COLO668 (cell line): ENCODE results near the gene IMPDH1.
A peak's percentile ranks its signal among the peaks of the same experiment; 100 is the strongest.

Source experiments
- DNase-seq: peaks from one replicate; lab custom pipeline; 2025; ENCODE audit not compliant: unreplicated experiment; lab: John Stamatoyannopoulos, UW

Gene IMPDH1

DNA sequence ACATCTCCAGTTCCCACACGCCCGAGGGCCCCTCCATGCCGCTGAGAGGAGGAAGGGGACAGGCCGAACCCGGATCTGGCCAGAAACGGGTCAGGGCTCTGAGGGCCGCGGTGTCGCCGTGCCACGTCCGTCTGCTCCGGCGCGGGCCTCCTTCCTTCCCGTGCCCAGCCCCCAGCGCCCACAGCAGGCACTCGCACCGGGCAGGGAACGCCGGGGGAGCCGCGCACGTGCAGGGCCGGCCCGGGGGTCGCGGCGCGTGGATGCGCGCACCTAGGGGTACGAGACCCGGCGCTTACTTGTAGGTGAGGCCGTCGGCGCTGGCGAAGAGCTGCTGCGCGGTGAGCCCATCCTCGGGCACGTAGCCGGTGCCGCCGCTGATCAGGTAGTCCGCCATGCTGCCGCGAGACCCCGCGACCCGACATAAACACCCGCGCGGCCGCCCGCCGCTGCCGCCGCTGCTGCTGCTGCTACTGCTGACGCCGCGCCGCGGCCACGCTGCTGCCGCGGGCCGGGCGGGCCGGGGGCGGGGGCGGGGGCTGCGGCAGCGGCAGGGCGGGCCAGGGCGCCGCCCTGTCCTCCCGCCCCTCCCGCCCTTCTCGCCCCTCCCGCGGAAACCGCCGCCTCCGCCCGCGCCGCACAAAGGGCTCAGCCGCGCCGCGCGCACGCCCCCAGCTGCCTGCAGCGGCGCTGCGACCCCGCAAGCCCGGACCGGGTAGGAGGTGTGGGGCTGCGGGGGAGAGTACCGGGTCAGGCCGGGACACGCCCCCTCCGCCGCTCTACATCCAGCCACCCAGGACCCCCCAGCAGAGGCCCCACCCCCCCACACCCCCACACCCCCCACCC is 4.1 kb downstream of the IMPDH1 start:
- DNase-seq: peak; percentile 57

DNA sequence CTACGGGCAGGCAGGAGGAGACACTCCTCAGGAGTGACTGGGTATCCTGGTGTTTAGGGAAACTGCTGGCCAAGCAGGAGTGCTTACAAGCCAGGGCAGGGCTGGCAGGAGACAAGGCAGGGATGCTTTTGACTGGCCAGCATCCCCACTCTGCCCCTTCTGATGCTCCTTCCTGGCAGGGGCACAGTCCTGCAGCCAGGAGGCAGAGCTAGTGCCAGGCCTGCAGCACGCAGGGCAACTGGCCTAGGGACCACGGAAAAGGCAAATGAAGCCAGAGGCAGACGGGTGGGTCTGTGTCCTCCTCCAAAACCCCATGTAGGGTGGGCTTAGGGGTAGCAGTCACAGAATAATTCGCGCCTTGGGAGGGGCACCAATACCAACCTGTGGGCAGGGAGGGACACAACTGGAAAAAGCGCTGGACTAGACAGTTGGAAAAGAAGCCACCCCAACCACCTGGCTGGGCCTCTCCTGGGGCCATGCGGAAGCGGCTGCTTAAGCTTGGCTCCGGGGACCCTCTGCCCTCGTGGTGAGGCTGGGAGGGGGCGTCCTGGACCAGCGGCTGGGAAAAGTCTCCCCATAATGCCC is 4.8 kb downstream of the IMPDH1 start:
- peak; percentile 30 for DNase-seq

DNA sequence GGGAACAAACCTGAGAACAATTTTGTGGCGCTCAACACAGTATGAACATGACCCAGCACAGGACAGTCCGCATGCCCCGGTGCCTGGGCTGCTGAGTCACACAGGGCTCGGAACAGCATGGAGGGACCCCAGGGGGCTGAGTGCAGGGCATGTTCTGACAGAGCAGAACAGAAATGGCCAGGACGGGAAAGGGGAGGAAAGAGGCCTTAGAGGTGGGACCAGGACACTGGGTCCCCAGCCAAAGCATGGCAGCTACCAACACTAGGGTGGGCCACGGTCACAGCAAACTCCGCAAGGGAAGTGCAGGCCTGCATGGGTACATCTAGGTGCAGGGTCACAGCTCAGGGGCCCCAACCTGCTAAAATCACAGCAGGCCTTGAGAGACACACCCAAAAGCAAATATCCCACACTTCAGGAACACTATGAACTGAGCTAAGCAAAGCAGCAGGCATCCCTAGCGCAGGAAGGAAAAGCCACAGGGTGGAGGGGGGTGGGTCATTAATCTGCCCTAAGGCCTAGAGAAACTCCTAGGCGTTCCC is 5.6 kb downstream of the IMPDH1 start:
- no peak for DNase-seq

DNA sequence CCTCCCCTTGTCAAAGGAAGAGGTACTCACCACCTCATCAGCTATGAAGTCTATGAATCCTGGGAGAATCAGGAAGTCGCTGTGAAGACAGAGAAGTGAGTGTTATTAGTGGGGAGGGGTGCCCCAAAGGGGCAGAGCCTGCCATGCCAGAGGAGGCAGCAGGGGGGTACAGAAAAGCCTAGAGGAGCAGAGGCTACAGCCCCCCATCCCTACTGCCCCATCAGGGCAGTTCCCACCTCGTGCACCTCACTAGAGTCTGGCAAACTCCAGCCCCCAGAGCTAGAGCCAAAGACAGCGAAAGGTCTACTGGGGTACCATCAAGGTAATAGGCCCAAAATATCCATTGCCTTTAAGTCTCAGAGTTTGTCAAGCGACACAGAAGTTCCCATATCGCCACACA is 6.1 kb downstream of the IMPDH1 start:
- no peak for DNase-seq

DNA sequence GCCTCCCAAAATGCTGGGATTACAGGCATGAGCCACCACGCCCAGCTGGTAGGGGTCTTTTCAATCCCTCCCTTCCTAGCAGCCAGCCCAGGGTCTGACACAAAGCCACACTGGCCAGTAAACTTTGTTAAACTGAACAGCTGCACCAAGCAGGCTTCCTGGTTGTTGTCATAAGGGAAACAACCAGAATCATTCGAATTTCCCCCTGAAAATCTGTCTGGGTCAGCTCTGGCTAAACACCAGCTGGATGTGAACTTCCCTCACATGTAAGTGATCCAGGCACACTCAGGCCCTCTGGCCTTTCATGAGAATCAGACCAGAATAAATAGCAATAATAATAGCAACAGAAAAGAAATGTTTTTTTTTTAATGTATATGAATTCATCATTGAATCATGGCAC is 7.4 kb downstream of the IMPDH1 start:
- no peak for DNase-seq

DNA sequence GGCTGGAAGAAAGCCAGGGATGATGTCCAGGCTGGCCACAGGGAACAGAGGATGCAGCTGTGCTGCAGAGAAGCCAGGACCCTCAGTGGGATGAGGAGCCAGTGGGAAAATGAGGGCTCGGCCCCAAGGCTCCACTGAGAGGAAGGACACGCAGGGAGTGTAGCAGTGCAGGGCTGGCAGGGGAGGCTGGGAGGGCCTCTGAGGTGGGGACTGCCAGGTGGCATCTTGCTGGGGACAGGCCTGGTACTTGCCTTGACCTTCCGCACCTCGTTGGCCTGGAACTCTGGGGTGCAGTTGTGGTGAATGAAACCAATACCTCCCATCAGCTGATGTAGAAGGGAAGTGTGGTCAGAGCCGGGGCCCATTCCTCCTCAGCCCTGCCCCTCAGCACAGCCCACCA is 9.2 kb downstream of the IMPDH1 start:
- DNase-seq: no peak

DNA sequence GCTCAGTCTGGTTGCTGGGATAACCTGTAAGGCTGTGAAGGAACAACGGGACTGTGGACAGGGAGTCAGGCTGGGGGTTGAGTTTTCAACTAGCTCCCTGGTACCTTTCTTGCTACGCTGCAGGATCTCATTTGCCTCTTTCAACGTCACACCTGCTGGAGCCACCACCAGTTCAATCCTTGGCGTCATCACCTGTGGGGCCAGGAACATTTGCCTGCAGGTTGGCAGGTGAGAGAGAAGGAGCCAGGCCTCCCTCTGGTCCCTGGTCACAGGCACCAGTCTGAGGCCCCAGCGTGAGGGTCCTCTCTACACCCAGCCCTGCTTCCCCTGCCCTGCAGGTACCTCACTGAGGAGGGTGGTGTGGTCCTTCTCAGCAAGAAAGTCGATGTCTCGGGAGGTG is 9.8 kb downstream of the IMPDH1 start:
- no peak for DNase-seq

DNA sequence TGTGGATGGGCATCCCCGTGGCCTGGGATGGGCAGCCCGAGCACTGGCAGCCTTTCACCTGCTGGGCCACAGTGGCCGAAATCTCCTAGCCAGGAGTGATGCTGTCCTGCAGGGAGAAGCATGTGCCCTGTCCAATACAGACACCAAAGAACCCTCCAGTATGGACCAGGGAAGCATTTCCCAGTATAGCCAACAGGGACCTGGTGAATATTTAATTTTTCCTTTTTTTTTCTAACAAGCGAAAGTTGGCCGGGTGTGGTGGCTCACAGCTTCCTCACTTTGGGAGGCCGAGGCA is 11.0 kb downstream of the IMPDH1 start:
- no peak for DNase-seq

DNA sequence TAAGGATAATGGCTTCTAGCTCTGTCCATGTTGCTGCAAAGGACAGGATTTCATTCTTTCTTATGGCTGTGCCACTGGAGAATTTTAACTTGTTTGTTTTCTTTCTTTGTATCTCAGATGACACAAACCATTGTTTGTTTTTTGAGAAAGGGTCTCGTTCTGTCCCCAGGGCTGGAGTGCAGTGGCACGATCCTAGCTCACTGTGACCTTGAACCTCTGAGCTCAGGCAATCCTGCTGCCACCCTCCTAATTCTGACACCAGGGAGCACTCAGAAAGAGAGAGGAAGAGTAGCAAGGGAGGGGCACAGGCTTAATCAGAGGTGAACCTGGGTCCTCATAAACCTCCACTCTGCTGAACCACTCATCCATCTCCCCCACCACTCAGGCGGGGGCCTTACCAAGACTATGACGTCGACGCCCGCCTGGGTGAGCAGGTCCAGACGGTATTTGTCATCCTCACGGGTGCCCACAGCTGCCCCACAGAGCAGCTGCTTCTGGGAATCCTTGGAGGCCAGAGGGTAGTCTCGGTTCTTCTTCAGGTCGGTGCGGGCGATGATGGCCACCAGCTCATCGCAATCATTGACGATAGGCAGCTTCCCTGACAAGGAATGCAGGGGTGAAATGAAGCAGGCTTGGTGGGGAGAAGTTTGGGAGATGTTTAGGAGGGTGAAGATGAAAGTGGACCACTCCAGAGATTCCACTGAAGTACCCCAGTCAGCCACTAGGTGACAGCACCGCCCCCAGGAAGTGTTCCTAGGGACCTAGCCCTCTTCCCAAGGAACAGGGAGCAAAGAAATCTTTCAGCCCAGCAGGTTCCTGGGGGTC is 11.6 kb downstream of the IMPDH1 start:
- peak; percentile 42 for DNase-seq

DNA sequence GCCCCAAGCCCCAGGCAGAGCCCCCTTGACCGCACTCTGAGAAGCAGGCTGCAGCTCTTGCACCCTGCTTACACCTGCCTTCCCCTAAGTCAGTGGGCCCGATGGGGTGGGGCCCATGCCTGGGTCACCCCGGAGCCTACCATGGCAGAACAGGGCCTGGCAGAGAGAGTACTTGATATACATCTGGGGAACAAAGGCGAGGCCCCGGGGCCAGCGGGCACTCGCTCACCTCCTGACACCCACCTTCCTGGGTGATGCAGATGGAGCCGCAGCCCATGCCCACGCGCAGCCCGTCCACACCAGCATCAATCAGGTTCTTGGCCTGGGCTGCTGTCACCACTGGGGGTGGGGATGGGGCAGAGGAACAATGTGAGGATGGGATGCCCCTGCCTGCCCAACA is 13.4 kb downstream of the IMPDH1 start:
- no peak for DNase-seq

DNA sequence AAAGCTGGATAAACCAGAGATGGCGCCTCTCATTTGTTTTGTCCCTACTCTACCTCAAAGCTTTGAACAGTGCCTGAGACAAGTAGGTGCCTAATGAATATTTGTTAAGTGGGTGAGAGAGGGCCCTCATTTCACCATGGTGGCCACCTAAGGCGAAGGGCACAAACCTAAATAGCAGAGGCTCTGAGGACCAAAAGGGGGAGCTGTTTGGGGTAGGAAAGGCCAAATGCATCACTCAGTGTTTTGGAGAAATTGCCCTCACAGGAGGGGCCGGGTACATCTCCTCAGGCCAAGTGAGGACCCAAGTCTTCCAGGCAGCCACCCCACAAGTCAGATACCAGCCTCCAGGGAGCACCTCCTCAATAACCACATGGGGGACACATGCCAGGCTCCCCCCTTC is 14.0 kb downstream of the IMPDH1 start:
- no peak for DNase-seq

DNA sequence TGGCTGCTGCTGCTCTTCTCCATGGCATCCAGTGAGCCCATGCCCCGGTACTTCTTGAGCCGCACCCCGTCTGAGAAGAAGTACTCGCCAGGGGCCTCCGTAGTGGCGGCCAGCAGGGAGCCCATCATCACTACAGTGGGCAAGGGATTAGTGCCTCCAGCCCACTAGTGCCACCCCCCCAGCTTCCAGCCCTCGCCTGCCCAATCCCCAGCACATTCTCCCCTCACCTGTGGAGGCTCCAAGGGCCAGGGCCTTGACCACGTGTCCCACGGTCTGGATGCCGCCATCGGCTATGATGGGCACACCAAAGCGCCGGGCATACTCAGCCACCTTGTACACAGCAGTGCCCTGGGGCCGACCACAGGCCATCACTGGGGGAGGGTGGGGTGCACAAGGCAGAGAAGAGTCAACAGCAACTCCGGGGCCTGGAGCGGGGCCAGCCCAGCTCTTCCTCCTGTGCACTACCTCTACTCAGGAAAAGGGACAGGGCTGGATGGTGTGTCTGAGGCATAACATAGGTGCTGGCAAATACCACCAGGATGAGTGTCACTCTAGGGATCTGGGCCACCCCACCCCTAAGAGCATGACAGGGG is 14.8 kb downstream of the IMPDH1 start:
- DNase-seq: no peak

DNA sequence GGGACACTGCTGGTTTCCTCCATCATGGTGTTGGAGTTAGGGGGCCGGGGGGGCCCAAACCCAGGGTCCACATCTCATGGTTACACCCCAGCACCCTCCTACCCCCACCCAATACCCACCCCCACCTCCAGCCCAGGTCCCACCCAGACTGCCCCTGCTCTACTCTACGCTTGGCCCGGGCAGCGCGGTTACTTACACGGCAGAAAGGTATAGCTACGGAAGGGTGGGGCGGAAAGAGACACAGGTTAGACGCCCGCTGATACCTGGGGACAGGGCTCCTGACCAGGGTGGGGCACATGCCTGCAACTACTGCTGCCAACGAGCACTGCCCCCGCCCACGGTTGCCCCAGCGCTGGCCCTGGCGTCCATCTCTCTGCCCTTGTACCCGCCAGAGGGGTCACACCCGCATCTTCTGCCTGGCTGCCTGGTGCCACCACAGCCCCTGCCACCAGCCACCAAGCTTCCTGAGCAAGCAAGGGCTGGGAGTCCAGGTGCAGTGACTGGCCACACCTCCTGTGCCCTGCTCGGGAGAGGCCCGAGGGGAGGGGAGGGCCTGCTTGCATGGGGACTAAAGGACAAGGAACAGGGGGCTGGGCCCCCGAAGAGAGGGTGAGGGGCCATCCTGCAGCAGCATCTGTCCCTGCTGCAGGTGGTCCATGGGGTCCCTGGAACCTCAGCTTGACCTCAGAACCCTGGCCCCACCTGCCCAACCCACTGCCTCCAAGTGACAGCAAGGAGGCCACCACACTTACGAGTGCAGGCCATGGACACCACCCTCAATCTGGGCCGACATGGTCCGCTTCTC is 16.1 kb downstream of the IMPDH1 start:
- DNase-seq: no peak

DNA sequence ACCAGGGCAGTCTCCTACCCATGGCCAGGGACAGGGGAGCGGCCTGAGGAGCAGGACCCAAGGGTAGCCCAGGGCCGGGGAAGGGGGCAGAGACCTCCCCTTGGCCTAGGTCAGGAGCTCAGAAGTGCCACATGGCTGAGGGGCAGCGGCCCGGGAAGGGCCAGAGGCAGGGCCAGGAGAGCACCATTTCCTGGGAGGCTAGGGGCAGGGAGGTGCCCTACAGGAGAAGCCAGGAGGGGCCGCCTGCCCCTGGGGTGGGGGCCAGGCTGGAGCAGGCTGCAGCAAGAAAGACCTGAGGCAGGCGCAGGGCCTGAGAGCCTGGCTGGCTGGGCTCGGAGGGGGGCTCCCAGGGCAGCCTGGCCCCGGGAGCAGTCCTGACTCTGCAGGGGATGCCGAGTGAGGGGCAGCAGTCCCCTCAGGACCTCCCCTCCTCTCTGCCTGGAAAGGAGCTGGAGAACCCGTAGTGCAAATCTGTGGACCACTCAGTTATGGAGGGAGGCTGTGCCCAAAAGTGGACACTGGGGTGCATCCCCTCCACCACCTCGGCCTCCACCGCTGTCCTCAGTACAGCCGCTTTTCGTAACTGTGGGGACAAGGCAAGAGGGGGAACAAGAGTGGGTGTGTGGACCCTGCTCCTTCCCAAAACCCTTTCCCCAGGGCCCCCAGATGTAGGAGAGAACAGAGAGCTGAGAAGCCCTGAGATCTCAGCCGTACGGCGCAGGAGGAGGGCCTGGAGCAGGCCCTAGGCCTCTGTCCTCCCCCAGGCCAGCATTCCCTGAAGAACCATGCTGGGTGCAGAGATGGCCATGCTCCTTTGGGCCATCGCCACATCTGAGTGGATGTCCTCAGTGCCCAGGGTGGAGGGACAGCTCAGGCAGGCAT is 17.1 kb downstream of the IMPDH1 start:
- no peak for DNase-seq

DNA sequence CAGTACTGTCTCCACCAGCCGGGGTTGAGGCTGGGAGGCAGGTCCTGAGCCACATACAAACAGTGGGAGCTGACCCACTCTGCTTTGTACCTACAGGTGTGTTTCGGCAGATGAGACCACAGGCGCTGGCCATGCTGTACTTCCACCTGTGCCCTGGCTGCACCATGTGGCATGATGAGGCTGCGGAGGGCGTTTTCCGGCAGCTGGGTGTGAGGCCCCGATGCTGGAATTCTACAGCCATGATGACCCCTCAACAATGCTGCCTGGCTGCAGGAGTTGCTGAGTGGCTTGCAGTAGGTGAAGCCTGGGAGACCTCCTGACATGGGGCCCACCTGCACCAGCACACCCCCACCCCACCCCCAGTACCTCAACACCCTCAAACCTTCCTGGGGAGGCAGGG is 18.0 kb downstream of the IMPDH1 start:
- no peak for DNase-seq

DNA sequence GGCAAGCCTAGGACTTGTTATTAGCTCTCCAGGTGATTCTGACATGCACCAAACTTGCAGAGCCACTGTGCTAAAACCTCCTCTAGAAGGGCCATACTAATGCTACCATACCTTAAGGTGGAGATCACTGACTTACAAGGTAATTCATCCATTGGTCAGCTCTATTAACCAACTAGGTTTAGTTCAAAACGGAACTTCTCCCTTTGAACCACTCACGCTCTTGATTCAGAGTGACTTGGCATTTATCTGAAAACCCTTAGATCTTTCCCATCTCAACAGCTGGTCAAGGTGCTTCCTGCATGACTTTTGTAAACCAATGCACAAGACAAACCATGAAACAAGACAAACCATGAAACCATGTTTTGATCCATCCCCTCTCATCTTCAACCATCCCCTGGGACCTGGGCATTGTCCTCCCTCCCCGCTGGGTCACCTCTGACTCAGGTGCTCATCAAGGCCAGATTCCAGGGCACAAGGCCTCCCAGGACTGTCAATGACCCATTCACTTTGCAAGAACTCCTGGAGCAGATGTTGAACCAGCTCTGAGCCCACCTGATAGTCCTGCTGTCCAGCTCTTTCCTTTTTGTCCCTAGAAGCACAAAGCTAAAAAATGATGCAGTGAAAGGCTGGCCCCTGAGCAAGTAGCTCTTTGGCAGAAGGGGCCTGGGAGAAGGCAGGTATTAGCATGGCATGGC is 18.8 kb downstream of the IMPDH1 start:
- no peak for DNase-seq

DNA sequence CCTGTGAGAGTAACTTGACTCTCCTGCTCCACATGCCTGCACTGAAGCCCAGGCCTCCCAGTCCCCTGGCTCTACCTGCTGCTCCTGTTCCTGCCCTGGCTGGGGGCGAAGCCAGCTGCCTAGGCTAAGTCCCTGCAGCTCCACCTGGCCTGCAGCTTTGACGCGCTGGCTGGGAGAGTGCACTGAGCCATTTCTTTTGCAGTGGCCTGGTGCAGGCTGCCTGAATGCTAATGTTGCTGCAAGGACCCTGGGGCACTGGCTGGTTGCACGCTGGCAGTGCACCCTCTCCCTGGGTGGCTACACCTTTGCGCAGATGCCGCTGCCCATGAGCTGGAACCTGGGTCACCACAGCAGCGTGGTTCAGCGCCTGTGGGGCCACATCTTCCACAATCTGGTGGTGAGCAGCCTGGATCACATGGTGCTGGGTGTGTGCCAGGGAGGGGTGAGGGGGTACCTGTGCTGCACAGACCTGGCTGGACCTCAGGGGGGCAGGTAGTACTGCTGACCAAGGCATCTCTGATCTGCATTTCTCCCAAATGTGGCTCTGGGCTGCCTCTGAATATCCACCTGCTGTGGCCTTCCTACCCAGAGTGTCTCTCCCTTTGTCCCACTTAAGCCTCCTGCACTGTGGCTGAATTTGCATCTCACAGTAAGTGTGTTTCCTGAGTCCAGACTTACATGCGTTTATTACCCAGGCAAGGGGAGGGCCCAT is 20.0 kb downstream of the IMPDH1 start:
- DNase-seq: no peak

DNA sequence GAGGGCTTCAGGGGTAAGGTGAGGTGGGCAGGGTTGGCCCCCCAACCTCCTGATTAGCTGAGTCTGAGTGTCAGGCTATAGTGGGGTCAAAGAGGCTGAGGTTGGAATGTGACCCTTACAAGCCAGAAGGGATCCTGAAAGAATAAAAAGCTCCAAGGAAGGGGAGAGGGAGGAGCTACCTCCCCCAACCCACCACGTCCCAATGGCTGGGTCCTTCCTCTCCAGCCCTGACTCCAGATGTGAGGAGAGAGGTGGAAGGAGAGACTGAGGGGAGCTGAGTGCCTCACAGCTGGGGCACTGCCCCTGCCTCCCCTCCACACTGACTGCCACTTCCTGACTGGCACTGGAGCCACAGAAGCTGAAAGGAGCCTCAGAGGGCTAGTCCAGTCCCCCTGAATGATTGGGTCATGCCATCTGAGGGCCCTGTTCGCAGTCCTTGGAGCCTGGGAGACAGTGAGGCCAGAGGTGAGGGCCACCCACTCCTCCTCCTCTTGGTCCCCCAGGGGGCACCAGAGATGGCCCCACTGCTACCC is 20.6 kb downstream of the IMPDH1 start:
- no peak for DNase-seq
